ENCODE data around the gene TPO.
"Not testable (repeated sequence)": the region's sequence is repeated elsewhere in the genome, so short reads cannot be mapped to it uniquely, and the experiment has no call there.

TPO gene

GRCh38 chr2:1515986-1516797, 102.9 kb downstream of the TPO start:
- WGBS (ENCODE audit: insufficient coverage) = 93% methylated on average over 23 of the region's 23 CpGs
- Histone ChIP-seq H3K36me3 (ENCODE audit: control insufficient read depth in 4 of 4, insufficient read depth in 4 of 4, low read length in 3 of 4) (no peaks in the 10 kb centered on the region), H3K9me3 (ENCODE audit: control extremely low read depth in 1 of 5, control insufficient read depth in 4 of 5, insufficient read depth in 2 of 5, low read depth in 1 of 5, low read length in 4 of 5) (no peaks in the 10 kb centered on the region), H3K4me3 (ENCODE audit: control insufficient read depth in 1 of 7, extremely low read depth in 1 of 7, insufficient read depth in 4 of 7, low read depth in 2 of 7, low read length in 6 of 7) (no peak overlapping the region), H3K27ac (ENCODE audit: insufficient read depth in 1 of 2, low read depth in 1 of 2, low read length in 2 of 2, poor library complexity in 1 of 2, severe bottlenecking in 2 of 2) (no peak overlapping the region), H3K4me1 (ENCODE audit: control extremely low read depth in 1 of 4, control insufficient read depth in 4 of 4, insufficient read depth in 4 of 4, low read length in 3 of 4) (peaks cover 3 to 26% (median 20%) of the 10 kb centered on the region in 4 experiments), H3K27me3 (replicated peaks in 2 of 5; ENCODE audit: control insufficient read depth in 4 of 5, insufficient read depth in 5 of 5, low read length in 4 of 5) (no peaks in the 10 kb centered on the region)
- DNase-seq = no peak
- POLR2A ChIA-PET = no interaction called here
- CTCF ChIA-PET = interaction anchor here (0.7 kb wide), 1 partner anchor 1182 kb away, joined by 3 read pairs; no protein-coding TSS in a partner anchor

GRCh38 chr2:1516798-1517060, 103.5 kb downstream of the TPO start:
- POLR2A ChIA-PET = no interaction called here
- Histone ChIP-seq H3K4me3 (ENCODE audit: control insufficient read depth in 1 of 7, extremely low read depth in 1 of 7, insufficient read depth in 4 of 7, low read depth in 2 of 7, low read length in 6 of 7) (no peak overlapping the region), H3K9me3 (ENCODE audit: control extremely low read depth in 1 of 5, control insufficient read depth in 4 of 5, insufficient read depth in 2 of 5, low read depth in 1 of 5, low read length in 4 of 5) (no peaks in the 10 kb centered on the region), H3K27me3 (replicated peaks in 2 of 5; ENCODE audit: control insufficient read depth in 4 of 5, insufficient read depth in 5 of 5, low read length in 4 of 5) (no peaks in the 10 kb centered on the region), H3K36me3 (ENCODE audit: control insufficient read depth in 4 of 4, insufficient read depth in 4 of 4, low read length in 3 of 4) (no peaks in the 10 kb centered on the region), H3K4me1 (ENCODE audit: control extremely low read depth in 1 of 4, control insufficient read depth in 4 of 4, insufficient read depth in 4 of 4, low read length in 3 of 4) (peaks cover 3 to 26% (median 20%) of the 10 kb centered on the region in 4 experiments), H3K27ac (ENCODE audit: insufficient read depth in 1 of 2, low read depth in 1 of 2, low read length in 2 of 2, poor library complexity in 1 of 2, severe bottlenecking in 2 of 2) (no peak overlapping the region)
- no peak for DNase-seq
- CTCF ChIA-PET = no interaction called here
- 96% methylated on average over 7 of the region's 7 CpGs for WGBS (ENCODE audit: insufficient coverage)

- H3K27ac ChIP-seq (ENCODE audit: insufficient read depth in 1 of 2, low read depth in 1 of 2, low read length in 2 of 2, poor library complexity in 1 of 2, severe bottlenecking in 2 of 2); H3K4me3 ChIP-seq (ENCODE audit: control insufficient read depth in 1 of 7, extremely low read depth in 1 of 7, insufficient read depth in 4 of 7, low read depth in 2 of 7, low read length in 6 of 7); H3K36me3 ChIP-seq (ENCODE audit: control insufficient read depth in 4 of 4, insufficient read depth in 4 of 4, low read length in 3 of 4); H3K9me3 ChIP-seq (ENCODE audit: control extremely low read depth in 1 of 5, control insufficient read depth in 4 of 5, insufficient read depth in 2 of 5, low read depth in 1 of 5, low read length in 4 of 5); CTCF ChIA-PET; H3K27me3 ChIP-seq (replicated peaks in 2 of 5; ENCODE audit: control insufficient read depth in 4 of 5, insufficient read depth in 5 of 5, low read length in 4 of 5); DNase-seq; POLR2A ChIA-PET: not testable (repeated sequence)
- 100% methylated on average over 3 of the region's 5 CpGs for WGBS (ENCODE audit: insufficient coverage)
- H3K4me1 ChIP-seq (ENCODE audit: control extremely low read depth in 1 of 4, control insufficient read depth in 4 of 4, insufficient read depth in 4 of 4, low read length in 3 of 4) = peaks cover 3 to 26% (median 20%) of the 10 kb centered on the region in 4 experiments
Measured at GRCh38 chr2:1517291-1517690, 104.0 kb downstream of the TPO start.

GRCh38 chr2:1517786-1518185, 104.5 kb downstream of the TPO start:
- peaks cover 3 to 26% (median 20%) of the 10 kb centered on the region in 4 experiments for H3K4me1 ChIP-seq (ENCODE audit: control extremely low read depth in 1 of 4, control insufficient read depth in 4 of 4, insufficient read depth in 4 of 4, low read length in 3 of 4)
- H3K9me3 ChIP-seq (ENCODE audit: control extremely low read depth in 1 of 5, control insufficient read depth in 4 of 5, insufficient read depth in 2 of 5, low read depth in 1 of 5, low read length in 4 of 5) = no peaks in the 10 kb centered on the region
- DNase-seq = no peak
- no peaks in the 10 kb centered on the region for H3K27me3 ChIP-seq (replicated peaks in 2 of 5; ENCODE audit: control insufficient read depth in 4 of 5, insufficient read depth in 5 of 5, low read length in 4 of 5)
- H3K36me3 ChIP-seq (ENCODE audit: control insufficient read depth in 4 of 4, insufficient read depth in 4 of 4, low read length in 3 of 4) = no peaks in the 10 kb centered on the region
- peak overlapping the region in 1 of 2 experiments; percentile 40 for H3K27ac ChIP-seq (ENCODE audit: insufficient read depth in 1 of 2, low read depth in 1 of 2, low read length in 2 of 2, poor library complexity in 1 of 2, severe bottlenecking in 2 of 2)
- CTCF ChIA-PET = interaction anchor here (1.3 kb wide), 1 partner anchor 33 kb away, joined by 4 read pairs; no protein-coding TSS in a partner anchor
- POLR2A ChIA-PET = no interaction called here
- peak overlapping the region in 1 of 7 experiments; percentile 10 for H3K4me3 ChIP-seq (ENCODE audit: control insufficient read depth in 1 of 7, extremely low read depth in 1 of 7, insufficient read depth in 4 of 7, low read depth in 2 of 7, low read length in 6 of 7)
- 93% methylated on average over 5 of the region's 5 CpGs for WGBS (ENCODE audit: insufficient coverage)

GRCh38 chr2:1518331-1518803, 105.1 kb downstream of the TPO start:
- Histone ChIP-seq H3K4me1 (ENCODE audit: control extremely low read depth in 1 of 4, control insufficient read depth in 4 of 4, insufficient read depth in 4 of 4, low read length in 3 of 4) (peaks cover 3 to 26% (median 20%) of the 10 kb centered on the region in 4 experiments), H3K27me3 (replicated peaks in 2 of 5; ENCODE audit: control insufficient read depth in 4 of 5, insufficient read depth in 5 of 5, low read length in 4 of 5) (no peaks in the 10 kb centered on the region), H3K27ac (ENCODE audit: insufficient read depth in 1 of 2, low read depth in 1 of 2, low read length in 2 of 2, poor library complexity in 1 of 2, severe bottlenecking in 2 of 2) (peak overlapping the region; percentile 35 to 41), H3K4me3 (ENCODE audit: control insufficient read depth in 1 of 7, extremely low read depth in 1 of 7, insufficient read depth in 4 of 7, low read depth in 2 of 7, low read length in 6 of 7) (peak overlapping the region in 1 of 7 experiments; percentile 10), H3K9me3 (ENCODE audit: control extremely low read depth in 1 of 5, control insufficient read depth in 4 of 5, insufficient read depth in 2 of 5, low read depth in 1 of 5, low read length in 4 of 5) (peaks cover 0 to 2% (median 0%) of the 10 kb centered on the region in 5 experiments), H3K36me3 (ENCODE audit: control insufficient read depth in 4 of 4, insufficient read depth in 4 of 4, low read length in 3 of 4) (no peaks in the 10 kb centered on the region)
- DNase-seq = peak; percentile 79 to 97 (median 95)
- no CpG with 5 or more reads among the region's 3 CpGs for WGBS (ENCODE audit: insufficient coverage)
- CTCF ChIA-PET = interaction anchor here (1.0 to 1.3 kb wide), 2 partner anchors 27 to 32 kb away, joined by 3 to 4 read pairs; no protein-coding TSS in a partner anchor
- POLR2A ChIA-PET = no interaction called here

- peaks cover 3 to 26% (median 20%) of the 10 kb centered on the region in 4 experiments for H3K4me1 ChIP-seq (ENCODE audit: control extremely low read depth in 1 of 4, control insufficient read depth in 4 of 4, insufficient read depth in 4 of 4, low read length in 3 of 4)
- no peak overlapping the region for H3K4me3 ChIP-seq (ENCODE audit: control insufficient read depth in 1 of 7, extremely low read depth in 1 of 7, insufficient read depth in 4 of 7, low read depth in 2 of 7, low read length in 6 of 7)
- POLR2A ChIA-PET = no interaction called here
- no peaks in the 10 kb centered on the region for H3K27me3 ChIP-seq (replicated peaks in 2 of 5; ENCODE audit: control insufficient read depth in 4 of 5, insufficient read depth in 5 of 5, low read length in 4 of 5)
- CTCF ChIA-PET = interaction anchor here (1.0 to 1.3 kb wide), 2 partner anchors 26 to 31 kb away, joined by 3 to 4 read pairs; no protein-coding TSS in a partner anchor
- DNase-seq = peak; percentile 40 to 59 (median 43)
- WGBS (ENCODE audit: insufficient coverage) = 33% methylated on average over 8 of the region's 10 CpGs
- H3K27ac ChIP-seq (ENCODE audit: insufficient read depth in 1 of 2, low read depth in 1 of 2, low read length in 2 of 2, poor library complexity in 1 of 2, severe bottlenecking in 2 of 2) = peak overlapping the region; percentile 35 to 41
- peaks cover 0 to 4% (median 0%) of the 10 kb centered on the region in 5 experiments for H3K9me3 ChIP-seq (ENCODE audit: control extremely low read depth in 1 of 5, control insufficient read depth in 4 of 5, insufficient read depth in 2 of 5, low read depth in 1 of 5, low read length in 4 of 5)
- no peaks in the 10 kb centered on the region for H3K36me3 ChIP-seq (ENCODE audit: control insufficient read depth in 4 of 4, insufficient read depth in 4 of 4, low read length in 3 of 4)
Measured at GRCh38 chr2:1518867-1519530, 105.7 kb downstream of the TPO start.

All from common myeloid progenitor, CD34-positive (primary cell).